Mesenteric fat pad (tissue), 1 donor: Measurements from ENCODE around the gene CYB5B. TPM values are rescaled to one million over a fixed set of nuclear protein-coding genes. Genes with fewer than 3 reads are reported as not detected.

ENCODE experiments used
- DNase-seq: peaks from one replicate; pipeline ENCODE4 v3.0.0-alpha.2; 2020; ENCODE audit warnings: low spot score
- long read RNA-seq: library from polyadenylated mRNA; unstranded; transcript quantifications from one replicate; pipeline ENCODE4 v2.0.0, GENCODE V29; 2020
- total RNA-seq: library from RNA; stranded (reverse); fragmentation: NEBNext Ultra II Directional; extraction: Animal tissue kit (Norgen Biotek cat#: 25700); gene quantifications from one replicate; pipeline ENCODE4 v1.2.1, GENCODE V29; 2021
- donor health status: DM: yes; HTN: yes; CAD: no.

CYB5B gene
- 62.5 TPM for total RNA-seq
- long read RNA-seq, full-length matches to known transcripts: 137 of 145 reads
- long read RNA-seq, partial matches to known transcripts: 0 of 145 reads
- long read RNA-seq, other reads (novel, unspliced or antisense): 8 of 145 reads

GRCh38 chr16:69424053-69424934, at the start of gene CYB5B:
Gene CYB5B, plus strand, starts transcription at chr16:69424619. Its CDS starts 65 bp downstream, at chr16:69424684.
- DNase-seq: peak; percentile 92

GRCh38 chr16:69376393-69377059, 47.9 kb upstream of the CYB5B start:
- DNase-seq: no peak

GRCh38 chr16:69378036-69378435, 46.4 kb upstream of the CYB5B start:
- DNase-seq: no peak

- DNase-seq: no peak
Observed at GRCh38 chr16:69378760-69379159, 45.7 kb upstream of the CYB5B start.

GRCh38 chr16:69381231-69381630, 43.2 kb upstream of the CYB5B start:
- DNase-seq: no peak

- DNase-seq: no peak
Observed at GRCh38 chr16:69382421-69382820, 42.0 kb upstream of the CYB5B start.

GRCh38 chr16:69384974-69385373, 39.4 kb upstream of the CYB5B start:
- no peak for DNase-seq

GRCh38 chr16:69386596-69386995, 37.8 kb upstream of the CYB5B start:
- no peak for DNase-seq

- no peak for DNase-seq
Observed at GRCh38 chr16:69393898-69394849, 30.2 kb upstream of the CYB5B start.

- no peak for DNase-seq
Observed at GRCh38 chr16:69395859-69396186, 28.6 kb upstream of the CYB5B start.

- DNase-seq: no peak
Observed at GRCh38 chr16:69396187-69397061, 28.0 kb upstream of the CYB5B start.

- DNase-seq: no peak
Observed at GRCh38 chr16:69397821-69398521, 26.4 kb upstream of the CYB5B start.

GRCh38 chr16:69399361-69399760, 25.1 kb upstream of the CYB5B start:
- DNase-seq: no peak

GRCh38 chr16:69402439-69402838, 22.0 kb upstream of the CYB5B start:
- peak; percentile 53 for DNase-seq

- peak; percentile 62 for DNase-seq
Observed at GRCh38 chr16:69404275-69404805, 20.1 kb upstream of the CYB5B start.

GRCh38 chr16:69405326-69405725, 19.1 kb upstream of the CYB5B start:
- DNase-seq: no peak

GRCh38 chr16:69405757-69406156, 18.7 kb upstream of the CYB5B start:
- DNase-seq: peak; percentile 37

- no peak for DNase-seq
Observed at GRCh38 chr16:69406780-69407331, 17.6 kb upstream of the CYB5B start.

- DNase-seq: peak; percentile 41
Observed at GRCh38 chr16:69407702-69408323, 16.6 kb upstream of the CYB5B start.
